Measurements from ENCODE around the gene BCL11A. TPM values are rescaled to one million over a fixed set of nuclear protein-coding genes. Genes with fewer than 3 reads are reported as not detected.

The BCL11A gene
- total and polyA plus RNA-seq, 2 of the 13 experiments (the other 11 are each of a cell fraction or from before 2014, with no cell fraction given), result not detected

DNA sequence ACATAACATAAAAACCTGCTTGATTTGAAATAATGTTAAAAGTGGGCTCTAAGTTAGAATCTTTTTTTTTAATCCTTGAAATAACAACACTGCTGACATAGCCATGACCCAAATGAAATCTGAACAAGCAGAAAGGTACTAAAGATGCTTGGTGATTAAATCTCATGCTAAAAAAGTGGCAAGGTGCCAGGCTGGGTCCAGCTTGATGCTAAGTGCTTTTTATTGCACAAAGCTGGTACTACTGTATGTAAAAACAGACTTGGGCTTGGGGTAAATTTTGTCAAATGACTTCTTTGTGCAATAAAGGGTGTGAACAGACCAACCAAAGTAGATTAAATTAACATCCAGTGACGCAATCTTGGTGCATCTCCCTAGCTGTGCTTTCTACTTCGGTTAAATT, 13.4 kb downstream of the BCL11A start:
- no peaks in the 10 kb centered on the region for H3K4me1 ChIP-seq (ENCODE audit: insufficient read depth, low read length)
- intact Hi-C loops (cut with micrococcal nuclease; ENCODE audit: unreplicated experiment) (no loop called here), in situ Hi-C loops (cut with HindIII; ENCODE audit: extremely low pct_ligation_motif_present, low pct_unique_long_range_greater_than_20kb) (no loop called here)
- no peak overlapping the region for H3K9ac ChIP-seq (ENCODE audit: insufficient read depth, low read depth, low read length)
- no peak for DNase-seq (ENCODE audit: low spot score)
- H2AFZ ChIP-seq (ENCODE audit: low read length), result no peak overlapping the region
- no peak overlapping the region for H3K4me2 ChIP-seq (ENCODE audit: low read depth, low read length)
- 19% methylated on average over 2 of the region's 2 CpGs for WGBS (ENCODE audit: low lambda C conversion rate)
- FAIRE-seq, result no peak
- BruUV-seq (replicated peaks), result no TSS peak
- H3K9me3 ChIP-seq (ENCODE audit: low read length), result no peaks in the 10 kb centered on the region
- no peak for ATAC-seq
- no peaks in the 10 kb centered on the region for H3K79me2 ChIP-seq (ENCODE audit: insufficient read depth, low read length)
- H3K4me3 ChIP-seq (replicated peaks in 1 of 3; ENCODE audit: insufficient read depth in 1 of 3, low read depth in 2 of 3, low read length in 3 of 3), result no peak overlapping the region
- no peaks in the 10 kb centered on the region for H4K20me1 ChIP-seq (ENCODE audit: insufficient read depth, low read length)
- ChIA-PET CTCF (ENCODE audit: low intra/inter-chr PET ratio, low total read pairs) (no interaction called here), POLR2A (no interaction called here)
- no peak overlapping the region for H3K27ac ChIP-seq (ENCODE audit: extremely low read length, insufficient read depth, low read length)
- no peaks in the 10 kb centered on the region for H3K36me3 ChIP-seq (replicated peaks in 1 of 2; ENCODE audit: control insufficient read depth in 1 of 2, insufficient read depth in 2 of 2, low read length in 2 of 2)
- TF ChIP-seq, protein P1, sequence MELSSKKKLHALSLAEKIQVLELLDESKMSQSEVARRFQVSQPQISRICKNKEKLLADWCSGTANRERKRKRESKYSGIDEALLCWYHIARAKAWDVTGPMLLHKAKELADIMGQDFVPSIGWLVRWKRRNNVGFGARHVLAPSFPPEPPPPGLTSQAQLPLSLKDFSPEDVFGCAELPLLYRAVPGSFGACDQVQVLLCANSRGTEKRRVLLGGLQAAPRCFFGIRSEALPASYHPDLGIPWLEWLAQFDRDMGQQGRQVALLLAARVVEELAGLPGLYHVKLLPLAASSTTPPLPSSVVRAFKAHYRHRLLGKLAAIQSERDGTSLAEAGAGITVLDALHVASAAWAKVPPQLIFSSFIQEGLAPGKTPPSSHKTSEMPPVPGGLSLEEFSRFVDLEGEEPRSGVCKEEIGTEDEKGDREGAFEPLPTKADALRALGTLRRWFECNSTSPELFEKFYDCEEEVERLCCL (CRISPR knock-in tag; IDR thresholded peaks at IDR 0.05; ENCODE audit: borderline replicate concordance), result no peak
- TF ChIP-seq ZFY (CRISPR knock-in tag; IDR thresholded peaks at IDR 0.05), result no peak
- no peak for TF ChIP-seq ZBTB20 (CRISPR knock-in tag; IDR thresholded peaks at IDR 0.05; ENCODE audit: borderline replicate concordance, low read depth)
- TF ChIP-seq KLF16 (CRISPR knock-in tag; IDR thresholded peaks at IDR 0.05), result no peak
- TF ChIP-seq TBX2 (CRISPR knock-in tag; IDR thresholded peaks at IDR 0.05; ENCODE audit: borderline replicate concordance), result no peak
- no peak for TF ChIP-seq YY1 (IDR thresholded peaks at IDR 0.05; ENCODE audit: insufficient read depth, insufficient replicate concordance, low read depth, low read length)
- no peak for TF ChIP-seq KMT2A (CRISPR knock-in tag; IDR thresholded peaks at IDR 0.05)
- TF ChIP-seq DZIP1 (CRISPR knock-in tag; IDR thresholded peaks at IDR 0.05), result no peak
- H3K27me3 ChIP-seq (ENCODE audit: control insufficient read depth in 1 of 2, insufficient read depth in 2 of 2, low read length in 2 of 2), result peaks cover 0 to 30% of the 10 kb centered on the region in 2 experiments; a peak in 4 of 5 replicates

Measured in HepG2 (cell line).